Upper lobe of right lung (tissue), 1 donor: ENCODE results near the gene NES. TPM values are rescaled to one million over a fixed set of nuclear protein-coding genes. Genes with fewer than 3 reads are reported as not detected.
A peak's percentile ranks its signal among the peaks of the same experiment; 100 is the strongest.
"Not testable (repeated sequence)": the region's sequence is repeated elsewhere in the genome, so short reads cannot be mapped to it uniquely, and the experiment has no call there.

ENCODE experiments used
- ATAC-seq: fragments of 200-7000 bp; cut with Tn5 transposase; one replicate; pipeline ENCODE4 v1.9.1; 2020; ENCODE audit warnings: mild to moderate bottlenecking, moderate library complexity
- DNase-seq: peaks from one replicate; pipeline ENCODE4 v3.0.0-alpha.2; 2020
- H3K27ac ChIP-seq: fragments of 200-600 bp; one replicate; pipeline ENCODE4 v1.8.0; 2022
- H3K27me3 ChIP-seq: fragments of 200-600 bp; one replicate; pipeline ENCODE4 v1.8.0; 2022; ENCODE audit warnings: mild to moderate bottlenecking
- H3K36me3 ChIP-seq: fragments of 200-600 bp; one replicate; pipeline ENCODE4 v1.8.0; 2022
- H3K4me1 ChIP-seq: fragments of 200-600 bp; one replicate; pipeline ENCODE4 v1.8.0; 2022
- H3K4me3 ChIP-seq: fragments of 200-600 bp; one replicate; pipeline ENCODE4 v1.8.0; 2022; ENCODE audit warnings: mild to moderate bottlenecking
- H3K9me3 ChIP-seq: fragments of 200-600 bp; one replicate; pipeline ENCODE4 v1.8.0; 2022
- CTCF ChIP-seq: fragments of 200-600 bp; IDR thresholded peaks from one replicate; pipeline ENCODE4 v1.8.0; 2022; ENCODE audit warnings: antibody characterized with exemption
- intact Hi-C: fragments of 100-400 bp; cut with DNase I; formaldehyde crosslinking; loops from one replicate; pipeline ENCODE4 v1.11.0; 2022
- total RNA-seq: library from RNA; stranded (reverse); fragmentation: NEBNext Ultra II Directional; extraction: Animal tissue kit (Norgen Biotek cat#: 25700); gene quantifications from one replicate; pipeline ENCODE4 v1.2.1, GENCODE V29; 2021
- donor health status: DM: no; HTN: yes; CAD: no; lungs with severe emphysema.

NES gene
- total RNA-seq, 1 donor from 2014 or later, result 54.7 TPM

GRCh38 chr1:156639601-156640101, 37.6 kb downstream of the NES start:
- peaks cover 14% of the 10 kb centered on the region for H3K4me1 ChIP-seq
- no peak for DNase-seq
- intact Hi-C loops, result no loop called here

GRCh38 chr1:156638189-156638985, 38.8 kb downstream of the NES start:
- Histone ChIP-seq H3K36me3 (no peaks in the 10 kb centered on the region), H3K27me3 (peaks cover 75% of the 10 kb centered on the region), H3K4me1 (peaks cover 14% of the 10 kb centered on the region), H3K9me3 (no peaks in the 10 kb centered on the region), H3K4me3 (no peak overlapping the region), H3K27ac (no peak overlapping the region)
- no peak for ATAC-seq
- TF ChIP-seq CTCF, result no peak
- no peak for DNase-seq
- intact Hi-C loops, result no loop called here

More at GRCh38 chr1:156639601-156640101, 37.6 kb downstream of the NES start:
- Histone ChIP-seq H3K9me3 (no peaks in the 10 kb centered on the region), H3K27ac (no peak overlapping the region), H3K36me3 (no peaks in the 10 kb centered on the region), H3K27me3 (peaks cover 69% of the 10 kb centered on the region), H3K4me3 (no peak overlapping the region)
- no peak for ATAC-seq
- TF ChIP-seq CTCF, result no peak

- no peak for TF ChIP-seq CTCF
- H3K36me3 ChIP-seq, result no peaks in the 10 kb centered on the region
- H3K4me3 ChIP-seq, result no peak overlapping the region
- no peak overlapping the region for H3K27ac ChIP-seq
- ATAC-seq (no peak), DNase-seq (no peak)
- intact Hi-C loops, result no loop called here
- H3K27me3 ChIP-seq, result peaks cover 61% of the 10 kb centered on the region
- H3K9me3 ChIP-seq, result no peaks in the 10 kb centered on the region
- no peaks in the 10 kb centered on the region for H3K4me1 ChIP-seq
These were observed 44.9 kb downstream of the NES start for GRCh38 chr1:156632355-156632754.

- H3K4me3 ChIP-seq, H3K4me1 ChIP-seq: not testable (repeated sequence)
- peaks cover 67% of the 10 kb centered on the region for H3K27me3 ChIP-seq
These were observed 46.1 kb downstream of the NES start for GRCh38 chr1:156631152-156631551.

GRCh38 chr1:156629823-156630449, 47.3 kb downstream of the NES start:
- intact Hi-C loops, result loop anchor here (10.0 kb wide), 1 partner anchor 45 kb away; the partner anchor contains the start of gene NES
- ATAC-seq (no peak), DNase-seq (no peak)
- H3K4me3 ChIP-seq, result no peak overlapping the region
- H3K36me3 ChIP-seq, result no peaks in the 10 kb centered on the region
- peaks cover 12% of the 10 kb centered on the region for H3K4me1 ChIP-seq
- H3K9me3 ChIP-seq, result no peaks in the 10 kb centered on the region
- H3K27me3 ChIP-seq, result peaks cover 80% of the 10 kb centered on the region
- H3K27ac ChIP-seq, result no peak overlapping the region
- no peak for TF ChIP-seq CTCF

More at GRCh38 chr1:156631152-156631551, 46.1 kb downstream of the NES start:
- H3K36me3 ChIP-seq, ATAC-seq, H3K27ac ChIP-seq, intact Hi-C loops, H3K9me3 ChIP-seq, DNase-seq: not testable (repeated sequence)

- no peaks in the 10 kb centered on the region for H3K9me3 ChIP-seq
- H3K4me1 ChIP-seq, result peaks cover 23% of the 10 kb centered on the region
- intact Hi-C loops, result loop anchor here (10.0 kb wide), 1 partner anchor 47 kb away; the partner anchor contains the start of gene NES
- ATAC-seq (peak; percentile 38), DNase-seq (no peak)
- peak; percentile 67 for TF ChIP-seq CTCF
- H3K36me3 ChIP-seq, result no peaks in the 10 kb centered on the region
- H3K4me3 ChIP-seq, result no peak overlapping the region
- H3K27ac ChIP-seq, result no peak overlapping the region
- H3K27me3 ChIP-seq, result peaks cover 80% of the 10 kb centered on the region
These were observed 49.8 kb downstream of the NES start for GRCh38 chr1:156627313-156627880.
